Muscle of back (tissue), 13 donors: ENCODE measurements around the gene ZMPSTE24. TPM values are rescaled to one million over a fixed set of nuclear protein-coding genes. Genes with fewer than 3 reads are reported as not detected.
"Not testable (repeated sequence)": the region's sequence is repeated elsewhere in the genome, so short reads cannot be mapped to it uniquely, and the experiment has no call there.

Experiments used
- DNase-seq, 3 donors: peaks; one replicate each; pipeline versions ENCODE4 v3.0.0 to v3.0.0-alpha.2; 2013
- long read RNA-seq, 9 donors: transcript quantifications; one replicate each; lab custom pipeline, GENCODE V29; 2026
- polyA plus RNA-seq, 10 donors: library from polyadenylated mRNA; unstranded; fragments of 120-200 nt; gene quantifications; one replicate each; pipeline ENCODE4 v1.2.1, GENCODE V29; 2013; ENCODE audit not compliant: insufficient read length in 10 of 10

Gene ZMPSTE24
- polyA plus RNA-seq = 10 to 100 TPM; 25.9 to 31.1 (median 28.3) TPM
- long read RNA-seq, donor 1, partial matches to known transcripts = 0 of 7 reads
- long read RNA-seq, donor 1, other reads (novel, unspliced or antisense) = 0 of 7 reads
- long read RNA-seq, donor 2, partial matches to known transcripts = 0 of 2 reads
- long read RNA-seq, donor 2, other reads (novel, unspliced or antisense) = 0 of 2 reads
- long read RNA-seq, donor 3 = 0 reads
- long read RNA-seq, donor 4, transcript ZMPSTE24-203 (2 exons, 530 nt) = major isoform, 5 of 6 reads
- long read RNA-seq, donor 4, partial matches to known transcripts = 0 of 6 reads
- long read RNA-seq, donor 4, other reads (novel, unspliced or antisense) = 0 of 6 reads
- long read RNA-seq, donor 5, transcript ZMPSTE24-201 (10 exons, 3,108 nt) = major isoform, 8 of 15 reads
- long read RNA-seq, donor 5, partial matches to known transcripts = 5 of 15 reads
- long read RNA-seq, donor 5, other reads (novel, unspliced or antisense) = 0 of 15 reads
- long read RNA-seq, donor 6, partial matches to known transcripts = 0 of 6 reads
- long read RNA-seq, donor 6, other reads (novel, unspliced or antisense) = 0 of 6 reads
- long read RNA-seq, donor 7, partial matches to known transcripts = 0 of 4 reads
- long read RNA-seq, donor 7, other reads (novel, unspliced or antisense) = 0 of 4 reads
- long read RNA-seq, donor 8, partial matches to known transcripts = 0 of 3 reads
- long read RNA-seq, donor 8, other reads (novel, unspliced or antisense) = 0 of 3 reads
- long read RNA-seq, donor 9, partial matches to known transcripts = 0 of 2 reads
- long read RNA-seq, donor 9, other reads (novel, unspliced or antisense) = 0 of 2 reads

DNA sequence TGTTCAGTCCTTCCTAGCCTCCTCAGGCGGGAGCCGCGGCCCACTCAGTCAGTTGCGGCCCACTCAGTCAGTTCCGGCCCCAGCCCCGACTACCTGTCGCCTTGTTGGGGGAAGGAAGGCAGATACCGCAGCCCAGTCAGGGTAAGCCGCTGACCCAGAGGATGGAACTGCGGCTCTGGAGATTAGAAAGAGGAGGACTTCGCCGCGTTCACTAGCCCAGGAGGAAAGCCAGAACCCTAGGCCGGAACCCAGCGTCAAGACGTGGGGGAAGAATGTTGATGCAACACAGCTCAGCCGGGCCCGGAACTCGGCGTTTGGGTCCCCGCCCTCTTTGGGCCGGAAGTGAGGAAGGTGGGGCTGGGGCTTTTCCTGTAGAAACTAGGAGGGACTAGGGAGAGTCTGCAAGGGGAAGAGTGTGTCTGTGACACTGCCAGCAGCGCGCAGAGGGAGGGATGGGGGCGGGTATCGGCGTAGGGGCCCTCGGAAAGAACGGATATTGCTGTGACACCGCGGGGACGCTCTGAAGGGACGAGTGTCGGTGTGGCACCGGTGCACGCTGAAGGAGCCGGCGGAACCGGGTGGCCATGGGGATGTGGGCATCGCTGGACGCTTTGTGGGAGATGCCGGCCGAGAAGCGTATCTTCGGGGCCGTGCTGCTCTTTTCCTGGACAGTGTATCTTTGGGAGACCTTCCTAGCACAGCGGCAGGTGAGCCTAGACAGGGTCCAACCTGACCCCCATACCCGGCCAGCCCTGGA lies at the start of gene ZMPSTE24:
Gene ZMPSTE24 (plus strand): TSS at position 549 of the 757 bp plus-strand sequence. CDS start 36 bp downstream, at position 585.
- peak; percentile 98 for DNase-seq

DNA sequence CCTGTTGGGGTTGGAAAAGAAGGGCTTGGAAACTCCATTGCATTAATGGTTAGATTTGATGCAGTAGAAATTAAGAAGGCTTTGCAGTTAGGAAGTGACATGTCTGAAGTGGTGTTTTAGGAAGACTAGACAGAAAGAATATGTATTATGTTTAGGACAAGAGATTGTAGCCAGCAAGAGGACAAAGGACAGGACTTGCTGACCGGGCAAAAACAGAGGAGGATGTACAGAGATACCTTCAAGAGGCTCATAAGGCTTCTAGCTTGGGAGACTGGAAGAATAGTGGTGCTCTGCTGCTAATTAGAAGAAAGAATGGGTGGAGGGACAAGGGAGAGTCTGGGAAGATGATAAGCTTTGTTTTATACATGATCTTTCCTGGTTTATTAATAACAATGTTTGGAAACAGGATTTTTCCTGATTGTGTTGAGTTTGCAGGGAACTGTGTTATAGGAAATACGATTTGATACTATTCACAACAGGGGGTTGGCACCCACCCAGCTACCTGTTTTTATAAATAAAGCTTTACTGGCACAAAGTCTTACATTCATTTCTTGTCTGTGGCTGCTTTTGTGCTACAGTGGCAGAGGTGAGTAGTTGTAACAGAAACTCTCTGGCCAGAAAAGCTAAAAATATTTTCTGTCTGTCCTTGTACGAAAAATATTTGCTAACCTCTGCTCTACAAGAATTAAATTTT lies 47.4 kb upstream of the ZMPSTE24 start:
- DNase-seq = no peak

DNA sequence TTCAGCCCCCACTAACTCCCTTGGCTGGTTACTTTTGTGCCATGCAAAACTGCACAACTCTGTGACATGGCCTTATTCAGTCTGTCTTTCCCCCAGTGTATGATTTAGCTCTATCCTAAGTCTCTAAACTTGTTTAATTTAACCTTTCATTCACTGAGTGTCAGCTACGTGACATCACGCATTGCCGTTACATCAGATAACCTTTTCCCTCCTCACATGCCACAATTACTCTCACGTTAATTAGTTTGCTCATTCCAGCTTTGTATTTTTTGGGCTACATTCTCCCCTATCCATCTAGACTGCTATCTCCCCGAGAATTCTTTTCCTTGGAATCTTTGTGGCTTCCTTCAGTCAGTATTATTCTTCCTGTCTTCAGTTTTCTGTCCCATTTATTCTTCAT lies 39.7 kb upstream of the ZMPSTE24 start:
- DNase-seq = no peak

DNA sequence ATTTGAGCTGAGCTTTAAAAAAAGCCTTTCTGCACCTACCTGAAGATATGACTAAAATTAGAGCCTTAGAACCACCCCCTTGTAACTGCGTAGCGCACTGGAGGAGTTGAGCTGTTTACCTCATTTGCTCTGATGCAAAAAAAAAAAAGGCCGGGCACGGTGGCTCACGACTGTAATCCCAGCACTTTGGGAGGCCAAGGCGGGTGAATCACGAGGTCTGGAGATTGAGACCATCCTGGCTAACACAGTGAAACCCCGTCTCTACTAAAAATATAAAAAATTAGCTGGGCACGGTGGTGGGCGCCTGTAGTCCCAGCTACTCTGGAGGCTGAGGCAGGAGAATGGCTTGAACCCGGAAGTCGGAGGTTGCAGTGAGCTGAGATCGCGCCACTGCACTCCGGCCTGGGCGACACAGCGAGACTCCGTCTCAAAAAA lies 36.5 kb upstream of the ZMPSTE24 start:
- not testable (repeated sequence) for DNase-seq

DNA sequence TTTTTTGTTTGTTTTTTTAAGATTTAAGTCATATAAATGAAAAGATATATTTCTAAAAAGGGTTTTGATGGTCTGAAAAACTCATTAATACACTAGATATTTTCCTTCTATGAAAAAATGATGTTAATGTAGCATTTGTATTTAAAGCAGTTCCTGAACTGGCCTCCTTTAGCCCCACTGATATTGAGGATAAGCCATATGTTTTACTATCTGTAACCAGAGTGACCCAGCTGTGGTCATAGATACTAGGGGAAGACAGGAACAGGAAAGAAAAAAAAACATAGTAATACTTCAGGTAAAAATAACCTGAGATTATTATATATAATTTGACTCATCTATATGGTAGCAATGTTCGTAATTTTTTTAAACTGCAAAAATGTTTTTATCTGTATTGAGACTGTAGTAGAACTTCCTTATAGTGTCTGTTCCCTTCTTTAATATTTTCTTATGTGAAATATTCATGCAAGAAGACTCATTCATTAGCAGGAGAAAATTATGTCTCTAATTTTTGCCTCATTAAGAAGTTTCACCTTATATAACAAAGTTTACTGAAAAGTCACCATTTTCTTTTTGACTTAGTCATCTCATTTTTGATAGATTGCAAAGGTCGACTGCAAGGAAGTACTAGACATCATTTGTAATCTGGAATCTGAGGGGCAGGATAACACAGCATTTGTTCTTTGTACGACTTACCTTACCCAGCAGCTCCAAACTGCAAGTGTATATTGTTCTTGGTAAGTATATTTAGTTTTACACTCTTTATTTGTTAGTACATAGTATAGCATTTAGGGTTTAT lies 35.9 kb upstream of the ZMPSTE24 start:
- DNase-seq = no peak

DNA sequence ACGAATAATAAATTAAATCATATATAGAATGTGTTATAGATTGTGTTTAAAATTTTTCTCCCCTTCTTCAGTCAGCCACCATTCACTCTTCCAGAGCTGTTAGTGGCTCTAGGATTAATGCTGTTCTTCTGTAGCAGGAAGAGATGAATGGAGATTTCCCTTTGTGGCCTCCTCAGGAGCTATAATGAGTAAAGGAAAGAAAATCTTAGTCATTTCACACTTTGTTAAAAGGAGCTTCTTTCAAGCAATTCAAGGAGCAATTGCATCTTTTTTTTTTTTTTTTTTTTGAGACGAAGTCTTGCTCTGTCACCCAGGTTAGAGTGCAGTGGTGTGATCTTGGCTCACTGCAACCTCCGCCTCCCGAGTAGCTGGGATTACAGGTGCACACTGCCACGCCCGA lies 34.0 kb upstream of the ZMPSTE24 start:
- DNase-seq = no peak

DNA sequence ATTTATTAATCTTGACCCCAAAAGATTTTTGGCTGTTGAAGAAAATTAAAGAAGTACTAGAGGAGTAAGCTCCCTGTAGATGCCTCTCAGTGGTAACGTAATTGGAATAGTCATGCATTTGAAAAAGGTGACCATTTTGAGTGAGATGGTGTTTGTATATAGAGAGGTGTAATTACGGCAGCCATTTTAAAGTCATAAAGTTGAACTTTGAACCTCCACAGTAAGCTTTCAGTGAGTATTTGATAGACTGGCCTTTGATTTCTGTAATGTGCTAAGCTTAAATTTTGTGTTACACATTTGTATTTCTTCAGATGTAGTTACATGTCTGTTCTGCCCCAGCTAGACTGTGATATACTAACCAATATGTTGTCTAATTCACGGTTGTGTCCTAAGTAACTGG lies 31.8 kb upstream of the ZMPSTE24 start:
- no peak for DNase-seq

DNA sequence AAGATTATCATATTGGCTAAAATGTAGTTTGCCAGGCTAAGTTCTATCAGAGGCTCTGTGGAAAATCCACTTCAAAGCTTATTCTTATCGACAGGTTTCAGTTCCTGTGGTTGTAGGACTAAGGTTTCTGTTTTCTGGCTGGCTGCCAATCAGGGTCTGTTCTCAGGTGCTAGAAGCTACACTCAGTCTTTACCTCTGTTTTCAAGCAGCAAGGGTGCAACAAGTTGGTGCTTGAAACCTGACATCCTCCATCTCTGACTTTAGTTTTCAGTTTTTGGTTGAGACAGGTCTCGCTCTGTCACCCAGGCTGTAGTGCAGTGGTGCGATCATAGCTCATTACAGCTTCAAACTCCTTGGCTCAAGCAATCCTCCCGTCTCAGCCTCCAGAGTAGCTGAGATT lies 25.6 kb upstream of the ZMPSTE24 start:
- DNase-seq = no peak

DNA sequence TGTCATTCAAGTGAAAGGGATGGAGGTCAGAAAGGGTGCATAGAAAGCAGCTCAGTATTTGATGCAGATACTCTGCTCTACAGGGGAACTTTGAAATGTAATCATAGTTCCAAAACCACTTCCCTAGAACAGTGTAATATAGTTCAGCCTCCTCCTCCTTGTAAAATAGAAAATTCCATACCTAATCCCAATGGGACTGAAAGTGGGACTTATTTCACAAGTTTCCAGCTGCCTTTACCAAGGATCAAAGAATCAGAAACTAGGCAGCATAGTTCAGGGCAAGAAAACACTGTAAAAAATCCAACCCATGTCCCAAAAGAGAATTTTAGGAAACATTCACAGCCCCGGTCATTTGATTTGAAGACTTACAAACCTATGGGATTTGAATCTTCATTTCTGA lies 18.4 kb upstream of the ZMPSTE24 start:
- no peak for DNase-seq

DNA sequence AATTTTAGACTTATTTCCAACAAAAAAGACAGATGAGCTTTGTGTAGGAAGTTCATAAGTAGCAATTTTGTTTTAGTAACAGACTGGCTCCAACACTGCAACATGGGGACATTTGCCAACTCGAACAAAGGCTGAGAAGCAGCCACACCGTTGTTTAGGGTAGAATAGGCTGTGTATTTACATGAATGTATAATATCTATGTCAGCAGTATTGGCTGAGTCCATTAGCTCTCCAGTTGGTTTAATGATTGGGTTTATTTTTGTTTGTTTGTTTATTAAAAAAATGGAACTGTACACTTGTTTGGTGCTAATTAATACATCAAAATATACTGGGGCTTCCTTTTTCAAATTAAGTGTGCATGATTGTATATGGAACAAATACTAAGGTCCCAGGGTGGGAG lies 17.6 kb upstream of the ZMPSTE24 start:
- DNase-seq = no peak

DNA sequence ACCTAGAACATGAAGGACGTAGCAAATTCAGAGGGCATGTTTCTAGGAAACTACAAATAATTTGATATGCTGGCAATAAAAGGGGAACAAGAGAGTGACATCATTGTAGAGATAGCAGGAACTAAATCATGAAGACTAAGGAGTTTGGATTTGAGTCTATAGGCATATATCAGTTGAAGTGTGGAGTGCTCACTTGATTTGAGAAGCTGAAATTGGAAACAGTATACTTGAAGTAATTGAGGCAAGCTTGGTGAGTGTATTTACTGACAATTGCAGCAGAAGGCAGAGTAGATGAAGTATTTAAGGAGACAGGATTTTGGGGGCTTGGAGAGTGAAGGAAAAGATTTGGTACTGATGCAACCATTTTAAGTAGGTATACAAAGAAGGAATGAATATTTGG lies 16.7 kb upstream of the ZMPSTE24 start:
- no peak for DNase-seq

DNA sequence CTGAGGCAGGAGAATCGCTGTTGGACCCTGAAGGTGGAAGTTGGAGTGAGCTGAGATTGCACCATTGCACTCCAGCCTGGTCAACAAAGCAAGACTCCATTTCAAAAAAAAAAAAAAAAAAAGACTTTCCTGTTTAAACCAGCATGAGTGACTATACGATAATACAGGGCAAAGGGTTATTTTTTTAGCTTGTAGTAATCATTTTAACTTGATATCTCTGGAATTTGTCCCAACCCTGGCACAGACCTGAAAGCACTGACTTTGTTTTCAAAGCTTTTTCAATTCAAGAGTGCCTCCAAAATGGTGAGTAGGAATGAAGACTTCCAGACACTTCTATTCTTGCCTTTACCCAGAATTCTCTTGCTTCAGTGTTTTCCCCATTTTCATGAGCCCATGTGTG lies 14.7 kb upstream of the ZMPSTE24 start:
- no peak for DNase-seq

DNA sequence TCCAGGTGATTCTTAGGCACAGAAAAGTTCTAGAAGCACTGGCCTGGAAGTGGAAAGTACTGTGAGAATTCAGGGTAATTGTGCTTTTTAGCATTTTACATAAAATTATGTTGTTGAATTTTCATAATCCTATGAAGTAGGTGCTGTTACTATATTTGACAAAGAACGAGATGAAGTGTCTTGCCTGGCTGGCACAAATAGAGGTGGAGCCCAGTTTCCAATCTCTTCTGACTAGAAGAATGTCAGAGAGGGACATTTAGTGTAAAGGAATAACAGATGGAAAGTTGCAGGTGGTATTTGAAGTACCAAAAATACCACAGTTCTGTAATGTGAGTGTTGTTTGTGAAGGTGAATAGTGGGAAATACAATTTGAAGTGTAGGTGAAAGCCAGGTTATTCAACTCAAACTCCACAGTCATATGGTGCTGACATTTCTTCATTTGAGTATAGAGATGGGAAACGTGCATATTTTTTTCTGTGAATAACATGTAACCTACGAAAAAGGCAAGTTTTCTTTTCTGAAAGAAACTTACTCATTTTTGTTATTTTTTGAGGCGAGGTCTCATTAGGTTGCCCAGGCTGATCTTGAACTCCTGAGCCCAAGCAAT lies 13.8 kb upstream of the ZMPSTE24 start:
- DNase-seq = no peak

DNA sequence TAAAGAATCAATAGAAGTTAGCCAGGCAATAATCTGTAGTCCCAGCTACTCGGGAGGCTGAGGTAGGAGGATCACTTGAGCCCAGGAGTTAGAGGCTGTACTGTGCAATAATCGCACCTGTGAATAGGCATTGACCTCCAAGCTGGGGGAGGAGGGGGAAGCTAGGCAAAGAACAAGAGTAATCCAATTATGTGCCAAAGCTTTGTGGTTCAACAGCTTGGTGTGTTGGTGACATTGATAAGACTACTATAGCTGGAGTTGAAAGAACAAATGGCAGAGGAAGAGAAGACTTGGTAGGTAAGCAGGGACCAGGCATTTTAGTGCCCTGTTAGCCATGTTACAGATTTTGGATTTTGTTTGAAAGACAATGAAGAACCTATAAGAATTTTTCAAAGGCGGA lies 12.3 kb upstream of the ZMPSTE24 start:
- DNase-seq = no peak

DNA sequence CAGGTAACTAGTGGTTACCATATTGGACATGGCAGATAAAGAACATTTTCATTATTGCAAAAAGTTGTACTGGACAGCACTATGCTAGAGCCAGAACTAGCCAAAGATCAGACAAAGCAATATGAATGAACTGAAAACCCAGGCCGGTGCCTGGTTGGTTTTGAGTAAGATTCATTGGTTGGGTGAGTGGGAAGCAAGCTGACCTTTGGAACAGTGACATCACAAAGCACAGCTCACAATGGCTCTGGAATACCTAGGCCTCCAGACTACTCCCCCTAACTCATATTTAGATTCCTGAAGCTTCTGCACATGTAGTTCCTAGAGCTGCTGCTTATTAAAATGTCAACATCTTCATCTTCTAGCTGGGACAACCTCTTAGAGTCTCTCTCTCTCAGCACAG lies 10.4 kb upstream of the ZMPSTE24 start, which contains the start of gene TMCO2:
Gene TMCO2 (plus strand): TSS at position 283 of the 400 bp plus-strand sequence. CDS start 57 bp downstream, at position 340.
- no peak for DNase-seq

DNA sequence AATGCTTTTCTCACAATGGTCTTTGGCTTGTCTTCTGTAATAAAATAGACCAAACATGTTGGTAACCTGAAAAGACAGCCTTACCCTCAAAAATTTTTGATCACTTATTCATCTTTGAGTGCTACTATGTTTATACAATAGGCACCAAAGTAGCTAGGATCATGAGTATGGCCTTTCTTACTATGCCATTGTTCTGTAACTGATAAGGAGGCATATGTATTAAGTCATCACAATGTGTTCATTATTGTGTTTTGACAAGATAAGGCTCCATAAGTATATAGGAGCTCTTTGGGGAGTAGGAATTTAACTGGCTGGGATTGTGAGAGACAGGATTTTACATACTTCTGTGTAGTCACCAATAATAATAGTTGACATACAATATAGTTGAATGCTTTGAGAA lies 9.6 kb upstream of the ZMPSTE24 start:
- DNase-seq = no peak

DNA sequence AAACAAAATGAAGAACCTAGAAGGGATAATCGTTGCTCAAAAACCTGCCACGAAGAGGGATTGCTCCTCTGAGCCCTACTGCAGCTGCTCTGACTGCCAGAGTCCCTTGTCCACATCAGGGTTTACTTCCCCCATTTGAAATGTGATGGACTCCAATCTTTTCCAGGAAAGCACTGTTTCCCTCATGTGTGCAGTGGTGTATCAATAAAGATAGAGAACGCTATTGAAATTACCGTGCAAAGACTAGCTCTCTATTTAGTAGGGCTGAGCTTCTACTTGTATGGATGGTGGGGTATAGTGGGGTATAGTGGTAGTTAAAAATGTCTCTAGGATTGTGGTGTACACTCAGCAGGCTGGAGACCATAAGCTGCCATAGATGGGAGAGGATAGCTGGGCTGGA lies 6.6 kb upstream of the ZMPSTE24 start:
- no peak for DNase-seq

DNA sequence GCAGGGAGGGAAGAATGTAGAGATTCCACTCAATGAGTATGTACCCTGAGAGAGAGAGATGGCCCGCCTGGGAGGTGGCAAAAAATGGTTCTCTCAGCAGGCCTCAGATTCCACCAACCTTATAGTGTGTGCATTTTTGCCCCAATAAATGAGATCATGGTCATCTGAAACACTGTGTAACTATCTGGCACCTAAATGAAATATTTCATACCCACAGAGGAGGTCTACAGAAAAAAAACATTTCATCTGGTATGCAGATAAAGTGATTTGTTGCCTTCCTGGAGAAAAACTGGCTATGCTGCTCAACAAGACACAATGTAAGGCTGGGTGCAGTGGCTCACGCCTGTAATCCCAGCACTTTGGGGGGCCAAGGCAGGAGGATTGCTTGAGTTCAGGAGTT lies 5.4 kb upstream of the ZMPSTE24 start:
- no peak for DNase-seq

DNA sequence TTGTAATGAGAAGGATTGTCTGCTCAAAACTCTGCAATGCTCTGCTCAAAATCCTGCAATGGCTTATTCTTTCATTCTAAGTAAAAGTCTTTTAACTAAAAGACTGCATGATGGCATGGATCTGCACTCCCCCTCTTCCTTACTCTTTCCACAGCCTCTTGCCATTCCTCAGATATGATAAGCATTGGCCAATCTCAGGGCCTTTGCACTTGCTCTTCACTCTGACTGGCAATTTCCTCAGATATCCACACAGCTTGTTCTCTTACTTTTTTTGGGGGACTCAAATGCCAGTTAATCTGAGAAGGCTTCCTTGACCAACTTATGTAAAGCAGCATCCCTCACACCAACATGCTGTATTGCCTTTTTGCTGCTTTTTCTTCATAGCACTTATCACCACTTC lies 2.8 kb upstream of the ZMPSTE24 start:
- no peak for DNase-seq

DNA sequence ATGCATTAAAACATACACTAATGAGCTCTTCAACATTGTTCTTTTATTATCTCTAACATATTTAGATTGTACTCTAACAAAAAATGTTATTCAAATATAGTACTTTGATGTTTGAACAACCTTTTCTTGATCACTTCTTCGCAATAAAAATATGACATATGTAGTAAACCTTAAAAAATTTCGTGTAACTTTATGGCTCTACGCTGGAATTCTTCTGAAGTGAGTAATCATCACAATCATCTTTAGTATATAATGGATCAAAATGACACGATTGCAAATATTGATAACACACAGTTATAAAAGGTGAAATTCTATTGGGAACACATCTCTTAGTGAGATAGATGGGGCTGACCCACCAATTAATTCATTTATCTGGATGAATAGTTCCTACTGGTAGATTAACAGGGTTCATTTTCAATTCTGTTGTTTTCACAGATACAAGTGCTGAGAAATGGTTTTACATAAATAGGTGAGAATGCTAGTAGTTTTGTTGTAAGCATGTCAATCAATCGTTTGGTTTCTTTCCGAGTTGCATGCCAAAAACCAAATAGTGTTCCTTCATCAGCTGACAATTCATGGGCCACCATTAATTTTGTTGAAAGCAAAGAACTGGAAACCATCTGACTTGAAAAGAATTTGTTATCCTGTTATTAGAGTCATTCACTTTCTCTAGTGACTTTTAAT lies 1.5 kb upstream of the ZMPSTE24 start:
- no peak for DNase-seq
